Measurements from ENCODE around the gene CARM1. TPM values are rescaled to one million over a fixed set of nuclear protein-coding genes. Genes with fewer than 3 reads are reported as not detected.

Gene CARM1
- 10 to 100 TPM; 67.2 to 82.1 (median 76.8) TPM for total RNA-seq (2021; fragmentation: NEBNext Ultra II Directional; extraction: Animal tissue kit (Norgen Biotek cat#: 25700))
- long read RNA-seq, partial matches to known transcripts = 4 of 8 reads
- long read RNA-seq, other reads (novel, unspliced or antisense) = 3 of 8 reads

DNA sequence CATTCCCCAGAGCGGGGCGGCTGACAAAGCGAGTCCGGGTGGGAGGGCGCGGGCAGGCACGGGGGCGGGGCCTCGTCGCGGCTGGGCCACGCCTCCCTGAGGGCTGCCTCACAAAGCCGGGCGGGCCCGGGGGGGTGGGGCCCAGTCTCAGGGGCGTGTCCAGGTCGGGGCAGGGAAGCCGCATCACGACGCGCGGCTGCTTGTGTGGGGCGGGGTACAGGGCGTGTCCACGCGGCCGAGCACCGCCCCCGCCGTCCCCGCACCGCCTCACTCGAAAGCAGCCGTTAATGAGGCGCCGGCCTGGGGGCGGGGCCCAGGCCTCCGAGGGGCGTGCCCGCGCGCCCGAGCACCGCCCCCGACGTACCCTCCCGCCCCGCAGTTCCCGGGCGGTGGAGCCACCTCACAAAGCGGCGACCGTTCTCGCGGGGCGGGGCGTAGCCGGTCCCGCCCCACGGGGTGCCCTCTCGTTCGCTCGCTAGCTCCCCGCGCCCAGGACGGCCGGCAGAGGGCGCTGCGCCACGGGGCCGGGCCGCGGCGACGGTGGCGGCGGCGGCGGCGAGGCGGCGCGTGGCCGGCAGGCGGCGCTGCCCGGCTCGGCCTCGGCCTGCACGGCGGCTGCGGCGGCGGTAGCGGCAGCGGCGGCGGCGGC, at the start of gene CARM1:
CARM1 (plus strand) TSS at position 599 of the 649 bp plus-strand sequence. CDS start 150 bp downstream, outside the sequence.
- Mint-ChIP-seq H3K27ac (peak within 1 kb of the TSS; percentile 90), H3K9me3 (no peaks in the 10 kb centered on the region), H3K36me3 (ENCODE audit: low read depth) (no peaks in the 10 kb centered on the region; the same call in 1 of the 2 replicates), H3K27me3 (ENCODE audit: insufficient read depth) (no peaks in the 10 kb centered on the region; the same call in 1 of the 2 replicates), H3K4me1 (ENCODE audit: low read depth) (peaks cover 18% of the 10 kb centered on the region), H3K4me3 (peak within 1 kb of the TSS; percentile 95)
- DNase-seq = peak; percentile 95
- TF ChIP-seq, protein P1, sequence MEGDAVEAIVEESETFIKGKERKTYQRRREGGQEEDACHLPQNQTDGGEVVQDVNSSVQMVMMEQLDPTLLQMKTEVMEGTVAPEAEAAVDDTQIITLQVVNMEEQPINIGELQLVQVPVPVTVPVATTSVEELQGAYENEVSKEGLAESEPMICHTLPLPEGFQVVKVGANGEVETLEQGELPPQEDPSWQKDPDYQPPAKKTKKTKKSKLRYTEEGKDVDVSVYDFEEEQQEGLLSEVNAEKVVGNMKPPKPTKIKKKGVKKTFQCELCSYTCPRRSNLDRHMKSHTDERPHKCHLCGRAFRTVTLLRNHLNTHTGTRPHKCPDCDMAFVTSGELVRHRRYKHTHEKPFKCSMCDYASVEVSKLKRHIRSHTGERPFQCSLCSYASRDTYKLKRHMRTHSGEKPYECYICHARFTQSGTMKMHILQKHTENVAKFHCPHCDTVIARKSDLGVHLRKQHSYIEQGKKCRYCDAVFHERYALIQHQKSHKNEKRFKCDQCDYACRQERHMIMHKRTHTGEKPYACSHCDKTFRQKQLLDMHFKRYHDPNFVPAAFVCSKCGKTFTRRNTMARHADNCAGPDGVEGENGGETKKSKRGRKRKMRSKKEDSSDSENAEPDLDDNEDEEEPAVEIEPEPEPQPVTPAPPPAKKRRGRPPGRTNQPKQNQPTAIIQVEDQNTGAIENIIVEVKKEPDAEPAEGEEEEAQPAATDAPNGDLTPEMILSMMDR (IDR thresholded peaks at IDR 0.05) = peak; percentile 78

DNA sequence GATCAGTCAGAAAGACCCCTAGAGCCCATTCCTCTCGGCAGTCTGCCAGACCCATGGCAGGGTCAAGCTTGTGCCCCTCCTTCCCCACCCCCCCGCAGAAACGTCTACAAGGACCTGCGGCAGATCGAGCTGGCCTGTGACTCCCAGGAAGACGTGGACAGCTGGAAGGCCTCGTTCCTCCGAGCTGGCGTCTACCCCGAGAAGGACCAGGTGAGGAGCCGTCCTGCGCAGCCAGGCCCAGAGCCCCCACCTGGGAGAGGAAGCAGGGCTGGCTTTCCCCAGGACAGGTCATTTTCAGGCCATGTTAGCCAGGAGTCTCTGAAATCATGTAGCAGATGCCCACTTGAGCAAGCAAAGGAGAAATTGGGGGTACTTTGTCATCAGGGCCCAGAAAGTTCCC, 47.7 kb upstream of the CARM1 start:
- DNase-seq = no peak
- TF ChIP-seq, protein P1 (IDR thresholded peaks at IDR 0.05) = no peak
- H3K27ac Mint-ChIP-seq = no peak overlapping the region
- peaks cover 8% of the 10 kb centered on the region for H3K4me1 Mint-ChIP-seq (ENCODE audit: low read depth)
- peaks cover 4% of the 10 kb centered on the region for H3K27me3 Mint-ChIP-seq (ENCODE audit: insufficient read depth)
- no peak overlapping the region for H3K4me3 Mint-ChIP-seq
- no peaks in the 10 kb centered on the region for H3K9me3 Mint-ChIP-seq
- peaks cover 23% of the 10 kb centered on the region for H3K36me3 Mint-ChIP-seq (ENCODE audit: low read depth)

DNA sequence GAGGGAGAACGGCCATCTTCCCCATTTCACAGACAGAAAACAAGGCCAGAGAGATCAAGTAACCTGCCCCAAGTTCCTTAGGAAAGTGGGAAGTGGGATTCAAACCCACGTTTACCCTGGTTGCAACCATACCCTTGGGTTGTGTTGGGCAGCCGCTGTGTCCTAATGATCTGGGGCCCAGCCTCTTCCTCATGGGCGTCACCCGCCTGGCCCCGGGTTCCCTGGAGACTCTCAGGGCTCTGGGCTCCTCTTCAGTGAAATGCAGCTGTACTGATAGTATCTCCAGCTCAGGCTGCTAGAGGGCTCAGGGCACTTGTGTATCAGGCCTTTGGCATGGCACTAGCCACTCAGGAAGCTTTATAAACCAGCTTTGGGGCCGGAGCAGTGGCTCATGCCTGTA, 45.1 kb upstream of the CARM1 start:
- peaks cover 1% of the 10 kb centered on the region for H3K27me3 Mint-ChIP-seq (ENCODE audit: insufficient read depth)
- DNase-seq = no peak
- H3K4me1 Mint-ChIP-seq (ENCODE audit: low read depth) = no peaks in the 10 kb centered on the region
- TF ChIP-seq, protein P1 (IDR thresholded peaks at IDR 0.05) = no peak
- H3K27ac Mint-ChIP-seq = no peak overlapping the region
- H3K4me3 Mint-ChIP-seq = no peak overlapping the region
- no peaks in the 10 kb centered on the region for H3K9me3 Mint-ChIP-seq
- peaks cover 11% of the 10 kb centered on the region for H3K36me3 Mint-ChIP-seq (ENCODE audit: low read depth)

DNA sequence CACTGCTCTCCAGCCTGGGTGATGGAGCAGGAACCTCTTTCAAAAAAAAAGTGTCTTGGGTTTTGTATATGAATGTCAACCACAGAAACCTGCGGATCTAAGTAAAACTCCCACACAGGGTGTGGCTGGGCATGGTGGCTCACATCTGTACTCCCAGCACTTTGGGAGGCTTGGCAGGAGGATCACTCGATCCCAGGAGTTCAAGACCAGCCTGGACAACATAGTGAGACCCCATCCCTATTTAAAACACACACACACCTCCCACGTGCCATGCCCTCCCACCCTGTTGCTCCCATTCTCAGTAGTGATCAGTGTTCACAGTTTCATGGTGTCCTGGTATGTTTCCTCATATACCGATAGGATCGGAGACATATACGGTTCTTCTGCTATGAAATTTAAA, 44.5 kb upstream of the CARM1 start:
- peaks cover 1% of the 10 kb centered on the region for H3K27me3 Mint-ChIP-seq (ENCODE audit: insufficient read depth)
- H3K4me1 Mint-ChIP-seq (ENCODE audit: low read depth) = no peaks in the 10 kb centered on the region
- H3K27ac Mint-ChIP-seq = no peak overlapping the region
- no peak overlapping the region for H3K4me3 Mint-ChIP-seq
- no peaks in the 10 kb centered on the region for H3K9me3 Mint-ChIP-seq
- TF ChIP-seq, protein P1 (IDR thresholded peaks at IDR 0.05) = no peak
- peaks cover 10% of the 10 kb centered on the region for H3K36me3 Mint-ChIP-seq (ENCODE audit: low read depth)
- DNase-seq = no peak

DNA sequence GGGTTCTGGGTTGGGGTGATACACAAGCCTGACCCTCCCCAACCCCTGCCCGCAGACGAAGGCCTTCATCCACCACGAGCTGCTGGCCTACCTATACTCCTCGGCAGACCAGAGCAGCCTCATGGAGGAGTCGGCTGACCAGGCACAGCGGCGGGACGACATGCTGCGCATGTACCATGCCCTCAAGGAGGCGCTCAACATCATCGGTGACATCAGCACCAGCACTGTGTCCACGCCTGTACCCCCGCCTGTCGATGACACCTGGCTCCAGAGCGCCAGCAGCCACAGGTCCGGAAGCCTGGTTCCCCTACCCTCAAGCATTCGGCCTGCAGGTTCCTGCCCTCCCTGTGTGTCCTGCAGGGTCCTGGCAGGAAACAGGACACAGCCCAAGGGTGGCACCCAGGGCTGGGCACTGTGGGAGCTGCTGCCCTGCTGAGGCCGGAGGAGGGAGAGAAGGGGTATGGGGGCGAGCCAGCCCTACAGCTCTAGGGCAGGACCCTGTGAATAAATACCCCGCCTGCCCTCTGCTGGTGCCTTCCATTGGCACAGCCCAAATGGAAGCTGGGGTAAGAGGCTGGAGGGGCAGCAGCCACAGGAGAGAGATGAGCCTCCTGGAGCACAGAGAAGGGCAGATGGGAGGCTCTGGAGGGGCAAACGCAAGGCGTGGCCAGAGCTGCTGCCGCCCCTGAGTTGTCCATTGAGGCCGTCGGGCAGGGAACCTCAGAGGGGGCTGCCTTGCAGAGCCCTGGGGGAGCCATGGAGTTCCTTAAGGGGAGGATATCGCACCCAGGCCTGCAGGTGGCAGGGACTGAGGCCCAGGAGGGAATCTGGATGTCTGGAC, 42.2 kb upstream of the CARM1 start:
- H3K36me3 Mint-ChIP-seq (ENCODE audit: low read depth) = peaks cover 7% of the 10 kb centered on the region
- H3K4me3 Mint-ChIP-seq = no peak overlapping the region
- no peak for DNase-seq
- H3K4me1 Mint-ChIP-seq (ENCODE audit: low read depth) = no peaks in the 10 kb centered on the region
- peaks cover 1% of the 10 kb centered on the region for H3K27me3 Mint-ChIP-seq (ENCODE audit: insufficient read depth)
- H3K27ac Mint-ChIP-seq = no peak overlapping the region
- no peaks in the 10 kb centered on the region for H3K9me3 Mint-ChIP-seq
- TF ChIP-seq, protein P1 (IDR thresholded peaks at IDR 0.05) = peak; percentile 47
